ENCODE results near the gene SPDYE2B.
"Not testable (repeated sequence)": the region's sequence is repeated elsewhere in the genome, so short reads cannot be mapped to it uniquely, and the experiment has no call there.

SPDYE2B gene

GRCh38 chr7:102634299-102634698, 15.8 kb upstream of the SPDYE2B start:
- not testable (repeated sequence) for H3K9me3 ChIP-seq (replicated peaks in 1 of 2; ENCODE audit: control insufficient read depth in 2 of 2, insufficient read depth in 1 of 2, low read depth in 1 of 2, low read length in 2 of 2); H3K23ac ChIP-seq (ENCODE audit: low read depth, low read length, poor library complexity); H3K4ac ChIP-seq (ENCODE audit: low read length); H3K18ac ChIP-seq (ENCODE audit: low read length); H3K14ac ChIP-seq (ENCODE audit: low read length); H2AK5ac ChIP-seq (ENCODE audit: low read depth, low read length); H2BK5ac ChIP-seq (ENCODE audit: low read length); H3K27ac ChIP-seq (replicated peaks; ENCODE audit: low read length); H3K36me3 ChIP-seq (replicated peaks in 1 of 2; ENCODE audit: control insufficient read depth in 2 of 2, insufficient read depth in 2 of 2, low read length in 2 of 2); H2BK120ac ChIP-seq (ENCODE audit: low read depth, low read length); H2BK12ac ChIP-seq (ENCODE audit: low read length); H4K8ac ChIP-seq (ENCODE audit: low read depth, low read length); H3K27me3 ChIP-seq (ENCODE audit: control insufficient read depth in 3 of 3, insufficient read depth in 3 of 3, low read depth in 1 of 3, low read length in 3 of 3); H4K91ac ChIP-seq (ENCODE audit: low read depth, low read length, poor library complexity); H2BK15ac ChIP-seq (ENCODE audit: low read length); H3K4me1 ChIP-seq (ENCODE audit: control insufficient read depth in 2 of 2, insufficient read depth in 1 of 2, low read depth in 1 of 2, low read length in 2 of 2); H3K79me1 ChIP-seq (ENCODE audit: low read depth, low read length); H3K9ac ChIP-seq (ENCODE audit: low read depth, low read length, poor library complexity); H3K4me3 ChIP-seq (ENCODE audit: low read length in 2 of 2); H3K4me2 ChIP-seq (ENCODE audit: insufficient read depth, low read length, poor library complexity, severe bottlenecking); H2AFZ ChIP-seq (ENCODE audit: low read length); DNase-seq (ENCODE audit: low spot score)
- no CpG with 5 or more reads among the region's 6 CpGs for WGBS, 2 donors (ENCODE audit: extremely low coverage in 2 of 2, insufficient read length in 2 of 2, insufficient replicate concordance in 1 of 2)

- DNase-seq (ENCODE audit: low spot score); H3K4me3 ChIP-seq (ENCODE audit: low read length in 2 of 2); H3K27me3 ChIP-seq (ENCODE audit: control insufficient read depth in 3 of 3, insufficient read depth in 3 of 3, low read depth in 1 of 3, low read length in 3 of 3); H2AFZ ChIP-seq (ENCODE audit: low read length); H4K8ac ChIP-seq (ENCODE audit: low read depth, low read length); H2AK5ac ChIP-seq (ENCODE audit: low read depth, low read length); H3K23ac ChIP-seq (ENCODE audit: low read depth, low read length, poor library complexity); H3K14ac ChIP-seq (ENCODE audit: low read length); H3K27ac ChIP-seq (replicated peaks; ENCODE audit: low read length); H3K4ac ChIP-seq (ENCODE audit: low read length); H4K91ac ChIP-seq (ENCODE audit: low read depth, low read length, poor library complexity); H2BK5ac ChIP-seq (ENCODE audit: low read length); H3K79me1 ChIP-seq (ENCODE audit: low read depth, low read length); H3K4me1 ChIP-seq (ENCODE audit: control insufficient read depth in 2 of 2, insufficient read depth in 1 of 2, low read depth in 1 of 2, low read length in 2 of 2); H3K9ac ChIP-seq (ENCODE audit: low read depth, low read length, poor library complexity); H2BK15ac ChIP-seq (ENCODE audit: low read length); H2BK120ac ChIP-seq (ENCODE audit: low read depth, low read length); H2BK12ac ChIP-seq (ENCODE audit: low read length); H3K4me2 ChIP-seq (ENCODE audit: insufficient read depth, low read length, poor library complexity, severe bottlenecking); H3K18ac ChIP-seq (ENCODE audit: low read length); H3K36me3 ChIP-seq (replicated peaks in 1 of 2; ENCODE audit: control insufficient read depth in 2 of 2, insufficient read depth in 2 of 2, low read length in 2 of 2); H3K9me3 ChIP-seq (replicated peaks in 1 of 2; ENCODE audit: control insufficient read depth in 2 of 2, insufficient read depth in 1 of 2, low read depth in 1 of 2, low read length in 2 of 2): not testable (repeated sequence)
- WGBS, 2 donors (ENCODE audit: extremely low coverage in 2 of 2, insufficient read length in 2 of 2, insufficient replicate concordance in 1 of 2): no CpG with 5 or more reads among the region's 5 CpGs
Observed at GRCh38 chr7:102635354-102635753, 14.8 kb upstream of the SPDYE2B start.

DNA sequence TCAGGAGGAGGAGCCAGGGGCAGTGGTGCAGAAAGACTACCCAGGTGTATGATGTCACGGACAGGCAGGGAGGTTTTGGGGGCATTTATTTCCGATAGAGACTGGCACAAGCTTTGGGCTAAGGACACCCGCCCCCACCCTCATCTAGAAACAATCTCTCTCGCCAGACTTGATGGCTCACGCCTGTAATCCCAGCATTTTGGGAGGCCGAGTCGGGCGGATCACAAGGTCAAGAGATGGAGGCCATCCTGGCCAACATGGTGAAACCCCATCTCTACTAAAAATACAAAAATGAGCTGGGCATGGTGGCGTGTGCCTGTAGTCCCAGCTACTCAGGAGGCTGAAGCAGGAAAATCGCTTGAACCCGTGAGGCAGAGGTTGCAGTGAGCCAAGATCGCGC, 13.2 kb upstream of the SPDYE2B start:
- H2BK5ac ChIP-seq (ENCODE audit: low read length); H2BK120ac ChIP-seq (ENCODE audit: low read depth, low read length); H3K14ac ChIP-seq (ENCODE audit: low read length); DNase-seq (ENCODE audit: low spot score); H2AK5ac ChIP-seq (ENCODE audit: low read depth, low read length); H2AFZ ChIP-seq (ENCODE audit: low read length); H3K36me3 ChIP-seq (replicated peaks in 1 of 2; ENCODE audit: control insufficient read depth in 2 of 2, insufficient read depth in 2 of 2, low read length in 2 of 2); H3K18ac ChIP-seq (ENCODE audit: low read length); H3K4ac ChIP-seq (ENCODE audit: low read length); H3K27ac ChIP-seq (replicated peaks; ENCODE audit: low read length); H3K4me2 ChIP-seq (ENCODE audit: insufficient read depth, low read length, poor library complexity, severe bottlenecking); H3K4me1 ChIP-seq (ENCODE audit: control insufficient read depth in 2 of 2, insufficient read depth in 1 of 2, low read depth in 1 of 2, low read length in 2 of 2); H3K9ac ChIP-seq (ENCODE audit: low read depth, low read length, poor library complexity); H3K27me3 ChIP-seq (ENCODE audit: control insufficient read depth in 3 of 3, insufficient read depth in 3 of 3, low read depth in 1 of 3, low read length in 3 of 3); H3K4me3 ChIP-seq (ENCODE audit: low read length in 2 of 2); H2BK15ac ChIP-seq (ENCODE audit: low read length); H4K91ac ChIP-seq (ENCODE audit: low read depth, low read length, poor library complexity); H3K79me1 ChIP-seq (ENCODE audit: low read depth, low read length); H2BK12ac ChIP-seq (ENCODE audit: low read length); H3K23ac ChIP-seq (ENCODE audit: low read depth, low read length, poor library complexity); H4K8ac ChIP-seq (ENCODE audit: low read depth, low read length); H3K9me3 ChIP-seq (replicated peaks in 1 of 2; ENCODE audit: control insufficient read depth in 2 of 2, insufficient read depth in 1 of 2, low read depth in 1 of 2, low read length in 2 of 2): not testable (repeated sequence)
- no CpG with 5 or more reads among the region's 13 CpGs for WGBS, 2 donors (ENCODE audit: extremely low coverage in 2 of 2, insufficient read length in 2 of 2, insufficient replicate concordance in 1 of 2)

DNA sequence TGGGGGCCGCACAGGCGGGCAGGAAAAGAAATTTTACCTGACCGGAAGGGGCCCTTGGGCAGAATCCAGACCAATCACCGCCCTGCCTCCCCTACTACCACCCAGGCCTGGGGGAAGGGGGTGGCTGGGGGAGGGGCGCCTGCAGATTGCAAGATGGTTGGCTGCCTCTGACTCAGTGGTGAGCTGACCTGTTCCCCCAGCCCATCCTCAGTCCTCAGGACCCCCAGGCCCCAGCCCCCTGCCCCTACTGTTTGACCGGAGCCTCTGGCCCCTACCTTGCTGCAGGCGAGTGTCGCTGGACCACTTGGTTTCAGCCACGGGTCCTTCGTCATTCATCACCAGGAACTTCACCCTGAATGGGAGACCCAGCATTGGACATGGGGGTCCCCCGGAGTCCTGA, 11.3 kb upstream of the SPDYE2B start:
- not testable (repeated sequence) for H3K27ac ChIP-seq (replicated peaks; ENCODE audit: low read length); H3K36me3 ChIP-seq (replicated peaks in 1 of 2; ENCODE audit: control insufficient read depth in 2 of 2, insufficient read depth in 2 of 2, low read length in 2 of 2); H3K27me3 ChIP-seq (ENCODE audit: control insufficient read depth in 3 of 3, insufficient read depth in 3 of 3, low read depth in 1 of 3, low read length in 3 of 3); H3K79me1 ChIP-seq (ENCODE audit: low read depth, low read length); H3K9me3 ChIP-seq (replicated peaks in 1 of 2; ENCODE audit: control insufficient read depth in 2 of 2, insufficient read depth in 1 of 2, low read depth in 1 of 2, low read length in 2 of 2); H2BK15ac ChIP-seq (ENCODE audit: low read length); H2BK5ac ChIP-seq (ENCODE audit: low read length); H3K4me1 ChIP-seq (ENCODE audit: control insufficient read depth in 2 of 2, insufficient read depth in 1 of 2, low read depth in 1 of 2, low read length in 2 of 2); H2BK12ac ChIP-seq (ENCODE audit: low read length); H2AFZ ChIP-seq (ENCODE audit: low read length); H2AK5ac ChIP-seq (ENCODE audit: low read depth, low read length); H3K4me3 ChIP-seq (ENCODE audit: low read length in 2 of 2); H4K91ac ChIP-seq (ENCODE audit: low read depth, low read length, poor library complexity); H3K4me2 ChIP-seq (ENCODE audit: insufficient read depth, low read length, poor library complexity, severe bottlenecking); H3K14ac ChIP-seq (ENCODE audit: low read length); H3K18ac ChIP-seq (ENCODE audit: low read length); H3K9ac ChIP-seq (ENCODE audit: low read depth, low read length, poor library complexity); DNase-seq (ENCODE audit: low spot score); H4K8ac ChIP-seq (ENCODE audit: low read depth, low read length); H3K23ac ChIP-seq (ENCODE audit: low read depth, low read length, poor library complexity); H3K4ac ChIP-seq (ENCODE audit: low read length); H2BK120ac ChIP-seq (ENCODE audit: low read depth, low read length)
- WGBS, 2 donors (ENCODE audit: extremely low coverage in 2 of 2, insufficient read length in 2 of 2, insufficient replicate concordance in 1 of 2): no CpG with 5 or more reads among the region's 11 CpGs

Measured in neuronal stem cell (in vitro differentiated cells).